IMR-90 (cell line): Measurements from ENCODE around the gene PHF14. TPM values are rescaled to one million over a fixed set of nuclear protein-coding genes. Genes with fewer than 3 reads are reported as not detected.

ENCODE experiments used
- ATAC-seq: fragments of 200-7000 bp; cut with Tn5 transposase; 2 replicates; pipeline ENCODE4 v1.9.1; 2020; ENCODE audit warnings: low read depth, mild to moderate bottlenecking, moderate library complexity
- BruUV-seq: library from RNA; stranded (reverse); fragments of 400-500 nt; replicated peaks from 2 replicates; lab custom pipeline; 2021; lab: Mats Ljungman, UMichigan
- CTCF ChIA-PET: fragments of 300-600 bp; formaldehyde crosslinking; extraction: SDS; loops from one replicate; lab custom pipeline; 2021; ENCODE audit warnings: antibody characterized with exemption; lab: Yijun Ruan, JAX
- POLR2A ChIA-PET: fragments of 300-600 bp; sonication (Branson Sonifier 250); formaldehyde crosslinking; loops from one replicate; lab custom pipeline; 2022; ENCODE audit warnings: antibody characterized with exemption; ENCODE audit not compliant: unreplicated experiment; lab: Charles Lee
- DNase-seq: peaks from one replicate; pipeline ENCODE4 v3.0.0; 2013
- H2AFZ ChIP-seq: replicated peaks from 2 replicates; pipeline ENCODE3; 2013; ENCODE audit warnings: low read length, mild to moderate bottlenecking; ENCODE audit not compliant: poor library complexity
- H2AK5ac ChIP-seq: 2 replicates; pipeline ENCODE4 v1.6.1; 2013; ENCODE audit warnings: low read depth, low read length, inconsistent platforms
- H2AK9ac ChIP-seq: replicated peaks from 2 replicates; pipeline ENCODE3; 2013; ENCODE audit warnings: mild to moderate bottlenecking, low read depth, low read length, moderate library complexity; ENCODE audit not compliant: poor library complexity
- H2BK120ac ChIP-seq: 2 replicates; pipeline ENCODE4 v1.6.1; 2013; ENCODE audit warnings: low read depth, low read length, inconsistent platforms
- H2BK15ac ChIP-seq: 3 replicates; pipeline ENCODE4 v1.6.1; 2013; ENCODE audit warnings: low read depth, low read length, inconsistent platforms
- H2BK20ac ChIP-seq: 2 replicates; pipeline ENCODE4 v1.6.1; 2013; ENCODE audit warnings: low read depth, mild to moderate bottlenecking, inconsistent platforms, low read length, moderate library complexity
- H2BK5ac ChIP-seq: 2 replicates; pipeline ENCODE4 v1.6.1; 2013; ENCODE audit warnings: mild to moderate bottlenecking, low read depth, low read length, inconsistent platforms; ENCODE audit not compliant: poor library complexity, severe bottlenecking
- H3K14ac ChIP-seq: replicated peaks from 2 replicates; pipeline ENCODE4 v1.6.1; 2013; ENCODE audit warnings: low read depth, low read length, inconsistent platforms
- H3K18ac ChIP-seq: 2 replicates; pipeline ENCODE4 v1.6.1; 2013; ENCODE audit warnings: low read depth, low read length, control low read depth
- H3K23ac ChIP-seq: 2 replicates; pipeline ENCODE4 v1.6.1; 2013; ENCODE audit warnings: low read depth, low read length, inconsistent platforms
- H3K27ac ChIP-seq: 2 replicates; pipeline ENCODE4 v1.5.1; 2013; ENCODE audit warnings: mild to moderate bottlenecking, control low read depth, low read length; ENCODE audit not compliant: insufficient read depth
- H3K27me3 ChIP-seq: 2 replicates; pipeline ENCODE4 v1.6.1; 2013; ENCODE audit warnings: low read length; ENCODE audit not compliant: control insufficient read depth, insufficient read depth
- H3K36me3 ChIP-seq: 2 replicates; pipeline ENCODE4 v1.6.1; 2013; ENCODE audit warnings: low read length, mixed read lengths; ENCODE audit not compliant: control insufficient read depth, insufficient read depth
- H3K4ac ChIP-seq: 2 replicates; pipeline ENCODE4 v1.6.1; 2013; ENCODE audit warnings: low read depth, low read length, inconsistent platforms
- H3K4me1 ChIP-seq: 2 replicates; pipeline ENCODE4 v1.6.1; 2013; ENCODE audit warnings: low read length, mixed read lengths; ENCODE audit not compliant: control insufficient read depth, insufficient read depth
- H3K4me2 ChIP-seq: 2 replicates; pipeline ENCODE4 v1.6.1; 2013; ENCODE audit warnings: low read depth, mild to moderate bottlenecking, control low read depth, low read length, moderate library complexity
- H3K4me3 ChIP-seq: 2 replicates; pipeline ENCODE4 v1.5.1; 2013; ENCODE audit warnings: low read depth, mild to moderate bottlenecking, control low read depth, low read length, moderate library complexity; ENCODE audit not compliant: insufficient read depth
- H3K56ac ChIP-seq: 2 replicates; pipeline ENCODE4 v1.6.1; 2013; ENCODE audit warnings: low read length, inconsistent platforms; ENCODE audit not compliant: insufficient read depth; ENCODE audit errors: extremely low read depth
- H3K79me1 ChIP-seq, 2 experiments: 2 replicates each; pipeline ENCODE4 v1.6.1; 2013; ENCODE audit warnings: low read length in 2 of 2, inconsistent platforms in 1 of 2, low read depth in 1 of 2
- H3K9ac ChIP-seq: 2 replicates; pipeline ENCODE4 v1.6.1; 2013; ENCODE audit warnings: low read depth, low read length, control low read depth
- H3K9me1 ChIP-seq: 2 replicates; pipeline ENCODE4 v1.6.1; 2013; ENCODE audit warnings: low read length, inconsistent platforms; ENCODE audit not compliant: insufficient read depth
- H3K9me3 ChIP-seq: 2 replicates; pipeline ENCODE4 v1.6.1; 2013; ENCODE audit warnings: low read length; ENCODE audit not compliant: control insufficient read depth, insufficient read depth
- H4K20me1 ChIP-seq: 2 replicates; pipeline ENCODE4 v1.6.1; 2013; ENCODE audit warnings: low read length, inconsistent platforms; ENCODE audit not compliant: insufficient read depth
- H4K5ac ChIP-seq: 2 replicates; pipeline ENCODE4 v1.6.1; 2013; ENCODE audit warnings: mild to moderate bottlenecking, low read depth, low read length, control low read depth
- H4K8ac ChIP-seq, 2 experiments: 2 replicates each; pipeline ENCODE4 v1.6.1; 2013; ENCODE audit warnings: low read depth in 2 of 2, low read length in 2 of 2, control low read depth in 1 of 2, inconsistent platforms in 1 of 2
- H4K91ac ChIP-seq: 2 replicates; pipeline ENCODE4 v1.6.1; 2013; ENCODE audit warnings: low read depth, low read length, inconsistent platforms; ENCODE audit not compliant: insufficient read depth
- MAZ ChIP-seq: IDR thresholded peaks from 2 replicates; pipeline ENCODE4 v1.6.1; 2012; ENCODE audit warnings: low read depth, mild to moderate bottlenecking, low read length, improper control_type of control experiment, moderate library complexity, borderline replicate concordance
- NFE2L2 ChIP-seq: fragments of 150-350 bp; IDR thresholded peaks from 2 replicates; pipeline ENCODE4 v1.6.1; 2016; ENCODE audit warnings: low read depth, mild to moderate bottlenecking, low read length
- WGBS, 2 experiments: methylation state at CpG; one replicate each; pipeline versions ENCODE4 v1.1.5 to v1.1.7; 2013; ENCODE audit warnings: missing lambda C conversion rate in 2 of 2; ENCODE audit not compliant: insufficient read length in 1 of 2; ENCODE audit errors: extremely low coverage in 2 of 2; 5-methylcytosine and 5-hydroxymethylcytosine counted together
- dilution Hi-C: fragments of 300-500 bp; cut with HindIII; formaldehyde crosslinking; loops from one replicate; pipeline ENCODE4 v1.14.3; 2018; ENCODE audit warnings: low sequenced_read_pairs; ENCODE audit not compliant: unreplicated experiment
- in situ Hi-C: fragments of 300-500 bp; cut with MboI; formaldehyde crosslinking; loops from 3 replicates; pipeline ENCODE4 v1.14.3; 2019; ENCODE audit warnings: low sequenced_read_pairs, inconsistent platforms, mixed read lengths
- intact Hi-C: fragments of 100-400 bp; cut with micrococcal nuclease; formaldehyde crosslinking; loops from 2 replicates; pipeline ENCODE4 v1.10.0; 2022
- polyA plus RNA-seq, 3 experiments: library from polyadenylated mRNA; depleted of rRNA; stranded (reverse); fragments of >200 nt; gene quantifications; 2 replicates each; pipeline ENCODE4 v1.2.3, GENCODE V29; 2012; ENCODE audit warnings: low replicate concordance in 1 of 3
- total RNA-seq: library from RNA; depleted of rRNA; stranded (reverse); fragments of >200 nt; gene quantifications from 2 replicates; pipeline ENCODE4 v1.2.3, GENCODE V29; 2012

Gene PHF14
- total and polyA plus RNA-seq, 2 of the 4 experiments (the other 2 are of a cell fraction), result 8.7 to 17.2 TPM

GRCh38 chr7:11175887-11176286 is 202.2 kb downstream of the PHF14 start:
- no TSS peak for BruUV-seq
- Histone ChIP-seq H4K20me1 (no peaks in the 10 kb centered on the region), H3K79me1 (no peaks in the 10 kb centered on the region), H3K27me3 (no peaks in the 10 kb centered on the region), H3K23ac (no peak overlapping the region), H3K14ac (no peak overlapping the region), H2BK20ac (no peak overlapping the region), H2AFZ (no peak overlapping the region), H4K91ac (no peak overlapping the region), H2BK15ac (no peak overlapping the region), H2AK9ac (no peak overlapping the region), H4K8ac (no peak overlapping the region), H3K9ac (no peak overlapping the region), H3K4ac (no peak overlapping the region), H3K4me2 (no peak overlapping the region), H2BK120ac (no peak overlapping the region), H4K5ac (no peak overlapping the region), H3K56ac (no peak overlapping the region), H3K18ac (no peak overlapping the region), H3K36me3 (no peaks in the 10 kb centered on the region), H3K4me1 (no peaks in the 10 kb centered on the region; the same call in 1 of the 2 replicates), H2AK5ac (no peak overlapping the region), H3K4me3 (no peak overlapping the region), H3K9me3 (no peaks in the 10 kb centered on the region), H2BK5ac (no peak overlapping the region), H3K9me1 (no peaks in the 10 kb centered on the region), H3K27ac (no peak overlapping the region)
- in situ Hi-C loops (no loop called here), intact Hi-C loops (no loop called here), dilution Hi-C loops (no loop called here)
- DNase-seq (no peak), ATAC-seq (no peak)
- TF ChIP-seq MAZ, result no peak
- TF ChIP-seq NFE2L2, result no peak
- 60% methylated on average over 1 of the region's 3 CpGs; no CpG with 5 or more reads in 1 of the 2 experiments for WGBS, 2 experiments
- POLR2A ChIA-PET, result no interaction called here
- CTCF ChIA-PET, result interaction anchor here (0.9 kb wide), 1 partner anchor 36 kb away, joined by 3 read pairs; no protein-coding TSS in a partner anchor
